Mesenchymal stem cell (in vitro differentiated cells and primary cell): ENCODE measurements around the gene SLCO3A1.

Source experiments
- DNase-seq: peaks from one replicate; pipeline ENCODE4 v3.0.0-alpha.2; 2013
- H2AFZ ChIP-seq: one replicate; pipeline ENCODE4 v1.6.1; 2013; ENCODE audit warnings: low read depth, mild to moderate bottlenecking, control low read depth, inconsistent platforms, low read length, moderate library complexity
- H2AK5ac ChIP-seq: 2 replicates; pipeline ENCODE4 v1.6.1; 2013; ENCODE audit warnings: low read length, moderate library complexity, mild to moderate bottlenecking, inconsistent platforms; ENCODE audit not compliant: severe bottlenecking
- H2BK120ac ChIP-seq: one replicate; pipeline ENCODE4 v1.6.1; 2013; ENCODE audit warnings: low read depth, mild to moderate bottlenecking, inconsistent platforms, low read length, moderate library complexity
- H2BK12ac ChIP-seq, 2 experiments: one replicate each; pipeline ENCODE4 v1.6.1; 2013; ENCODE audit warnings: inconsistent platforms in 2 of 2, low read length in 2 of 2, mild to moderate bottlenecking in 2 of 2, moderate library complexity in 2 of 2, control low read depth in 1 of 2
- H2BK15ac ChIP-seq: one replicate; pipeline ENCODE4 v1.6.1; 2013; ENCODE audit warnings: mild to moderate bottlenecking, low read depth, inconsistent platforms; ENCODE audit not compliant: poor library complexity, severe bottlenecking
- H2BK5ac ChIP-seq: 2 replicates; pipeline ENCODE4 v1.6.1; 2013; ENCODE audit warnings: low read depth, mild to moderate bottlenecking, low read length, control low read depth, inconsistent platforms; ENCODE audit not compliant: poor library complexity, severe bottlenecking
- H3K14ac ChIP-seq, 2 experiments: one replicate each; pipeline ENCODE4 v1.6.1; 2013; ENCODE audit warnings: inconsistent platforms in 2 of 2, low read length in 2 of 2, control low read depth in 1 of 2, mild to moderate bottlenecking in 1 of 2, moderate library complexity in 1 of 2
- H3K18ac ChIP-seq, 2 experiments: one replicate each; pipeline ENCODE4 v1.6.1; 2013; ENCODE audit warnings: inconsistent platforms in 2 of 2, low read length in 2 of 2, control low read depth in 1 of 2, low read depth in 1 of 2, mild to moderate bottlenecking in 1 of 2
- H3K23ac ChIP-seq, 2 experiments: one replicate each; pipeline ENCODE4 v1.6.1; 2013; ENCODE audit warnings: inconsistent platforms in 2 of 2, low read length in 2 of 2, mild to moderate bottlenecking in 2 of 2, moderate library complexity in 2 of 2, control low read depth in 1 of 2
- H3K27ac ChIP-seq: 2 replicates; pipeline ENCODE4 v1.5.1; 2013; ENCODE audit warnings: mild to moderate bottlenecking, moderate library complexity, low read length, control low read depth, inconsistent platforms; ENCODE audit not compliant: poor library complexity, severe bottlenecking
- H3K27me3 ChIP-seq, 2 experiments: 2 replicates each; pipeline versions ENCODE4 v1.6.1 to v1.7.0; 2013; ENCODE audit warnings: low read length in 2 of 2, mild to moderate bottlenecking in 2 of 2, moderate library complexity in 2 of 2, control low read depth in 1 of 2, inconsistent platforms in 1 of 2; ENCODE audit not compliant: control insufficient read depth in 1 of 2, insufficient read depth in 1 of 2
- H3K36me3 ChIP-seq, 2 experiments: 2 replicates each; pipeline versions ENCODE4 v1.6.1 to v1.7.0; 2013; ENCODE audit warnings: low read length in 2 of 2, control low read depth in 1 of 2, inconsistent platforms in 1 of 2, low read depth in 1 of 2, mild to moderate bottlenecking in 1 of 2; ENCODE audit not compliant: insufficient read depth in 2 of 2, control insufficient read depth in 1 of 2
- H3K4ac ChIP-seq, 2 experiments: one replicate each; pipeline ENCODE4 v1.6.1; 2013; ENCODE audit warnings: inconsistent platforms in 2 of 2, low read length in 2 of 2, mild to moderate bottlenecking in 2 of 2, moderate library complexity in 2 of 2, control low read depth in 1 of 2, low read depth in 1 of 2
- H3K4me1 ChIP-seq: 2 replicates; pipeline ENCODE4 v1.6.1; 2013; ENCODE audit warnings: low read depth, low read length, control low read depth; ENCODE audit not compliant: control insufficient read depth, insufficient read depth
- H3K4me2 ChIP-seq: 2 replicates; pipeline ENCODE4 v1.6.1; 2013; ENCODE audit warnings: low read length, mild to moderate bottlenecking, inconsistent platforms; ENCODE audit not compliant: poor library complexity, severe bottlenecking
- H3K4me3 ChIP-seq, 2 experiments: 2 replicates each; pipeline versions ENCODE4 v1.5.1 to v1.7.0; 2013; ENCODE audit warnings: low read length in 2 of 2, mild to moderate bottlenecking in 2 of 2, control low read depth in 1 of 2, low read depth in 1 of 2; ENCODE audit not compliant: insufficient read depth in 1 of 2
- H3K79me1 ChIP-seq: replicated peaks from 2 replicates; pipeline ENCODE4 v1.6.1; 2013; ENCODE audit warnings: mild to moderate bottlenecking, control low read depth, low read length, inconsistent platforms; ENCODE audit not compliant: poor library complexity, severe bottlenecking
- H3K9ac ChIP-seq: 2 replicates; pipeline ENCODE4 v1.7.0; 2013; ENCODE audit warnings: mild to moderate bottlenecking, low read length, moderate library complexity
- H3K9me3 ChIP-seq: 2 replicates; pipeline ENCODE4 v1.7.0; 2013; ENCODE audit warnings: mild to moderate bottlenecking, low read length; ENCODE audit not compliant: control insufficient read depth
- H4K8ac ChIP-seq: one replicate; pipeline ENCODE4 v1.6.1; 2013; ENCODE audit warnings: inconsistent platforms, mild to moderate bottlenecking, low read length, moderate library complexity
- H4K91ac ChIP-seq: one replicate; pipeline ENCODE4 v1.6.1; 2013; ENCODE audit warnings: mild to moderate bottlenecking, low read length, inconsistent platforms
- WGBS: methylation state at CpG from one replicate; pipeline ENCODE4 v1.1.7; 2013; ENCODE audit warnings: mixed read lengths; 5-methylcytosine and 5-hydroxymethylcytosine counted together

Gene SLCO3A1

DNA sequence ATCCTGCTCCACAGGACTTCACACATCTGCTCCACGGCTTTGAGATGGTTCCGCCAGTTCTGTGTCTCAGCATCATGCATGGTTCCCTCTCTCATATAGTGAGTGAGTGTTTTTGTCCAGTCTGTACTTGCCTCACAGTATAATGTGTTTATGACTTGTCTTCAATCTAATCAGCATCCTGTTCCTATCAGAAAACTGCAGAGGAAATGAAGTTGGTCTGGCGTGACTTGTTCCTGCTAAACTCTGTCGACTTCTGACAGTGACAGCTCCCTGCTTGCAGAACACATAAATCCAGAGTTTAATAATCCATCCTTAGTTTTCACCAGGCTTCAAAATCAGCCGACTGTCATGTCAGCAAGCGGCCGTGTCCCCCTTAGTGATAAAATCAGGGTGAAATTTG is 222.3 kb downstream of the SLCO3A1 start:
- Histone ChIP-seq H3K4me2 (no peak overlapping the region), H2AK5ac (no peak overlapping the region), H3K27me3 (no peaks in the 10 kb centered on the region), H3K9me3 (no peaks in the 10 kb centered on the region), H3K36me3 (no peaks in the 10 kb centered on the region), H3K9ac (no peak overlapping the region), H2BK120ac (no peak overlapping the region), H3K14ac (no peak overlapping the region), H3K4ac (no peak overlapping the region), H3K4me1 (no peaks in the 10 kb centered on the region), H2BK15ac (no peak overlapping the region), H3K27ac (no peak overlapping the region), H3K18ac (no peak overlapping the region), H2AFZ (no peak overlapping the region), H2BK5ac (no peak overlapping the region), H4K91ac (no peak overlapping the region), H4K8ac (no peak overlapping the region), H3K4me3 (no peak overlapping the region), H2BK12ac (no peak overlapping the region), H3K79me1 (no peaks in the 10 kb centered on the region), H3K23ac (no peak overlapping the region)
- WGBS, result 61% methylated on average over 6 of the region's 7 CpGs
- no peak for DNase-seq

GRCh38 chr15:92076541-92076940 is 223.0 kb downstream of the SLCO3A1 start:
- DNase-seq, result no peak
- Histone ChIP-seq H4K91ac (no peak overlapping the region), H2BK120ac (no peak overlapping the region), H3K23ac (no peak overlapping the region), H3K4ac (no peak overlapping the region), H3K9me3 (no peaks in the 10 kb centered on the region), H2AK5ac (no peak overlapping the region), H3K36me3 (no peaks in the 10 kb centered on the region), H3K18ac (no peak overlapping the region), H3K4me2 (no peak overlapping the region), H3K27me3 (no peaks in the 10 kb centered on the region), H4K8ac (no peak overlapping the region), H3K27ac (no peak overlapping the region), H3K4me1 (no peaks in the 10 kb centered on the region), H3K79me1 (no peaks in the 10 kb centered on the region), H3K14ac (no peak overlapping the region), H2BK15ac (no peak overlapping the region), H2BK5ac (no peak overlapping the region), H3K9ac (no peak overlapping the region), H2AFZ (no peak overlapping the region), H3K4me3 (no peak overlapping the region), H2BK12ac (no peak overlapping the region)
- WGBS, result 80% methylated on average over 6 of the region's 8 CpGs

DNA sequence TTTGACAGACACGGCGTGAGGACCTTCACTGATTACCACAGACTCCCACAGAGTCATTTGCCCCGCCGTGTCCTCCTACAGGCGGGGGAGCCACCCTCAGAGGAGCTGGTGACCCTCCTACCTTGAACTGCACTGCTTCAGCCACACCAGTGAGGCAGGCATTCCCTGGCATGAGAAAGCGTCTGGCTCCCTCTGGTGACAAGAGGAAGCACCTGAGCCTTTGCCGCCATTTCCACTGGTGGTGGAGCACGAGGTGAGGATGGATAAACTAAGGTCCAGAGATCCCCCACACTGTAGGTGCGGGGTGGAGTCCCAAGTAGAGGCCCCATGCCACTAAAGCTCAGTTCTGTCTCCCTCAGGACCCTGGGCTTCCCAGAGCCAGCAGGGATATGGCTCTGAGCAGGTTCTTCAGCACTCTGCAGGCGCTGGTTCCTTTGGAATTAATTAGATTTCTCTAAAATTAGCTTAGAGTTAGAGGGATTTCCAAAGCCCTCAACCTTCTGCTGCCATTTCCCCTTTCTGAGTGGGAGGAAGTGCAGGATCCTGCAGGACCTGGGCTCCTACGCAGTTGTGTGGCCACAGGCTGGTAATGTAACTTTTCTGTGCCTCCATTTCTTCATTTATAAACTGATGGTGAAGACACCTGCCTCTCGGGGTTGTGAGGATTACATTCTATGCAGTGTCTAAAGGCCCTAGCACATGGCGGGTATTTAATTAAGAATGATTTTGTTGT is 224.0 kb downstream of the SLCO3A1 start:
- 49% methylated on average over 11 of the region's 13 CpGs for WGBS
- peak; percentile 21 for DNase-seq

DNA sequence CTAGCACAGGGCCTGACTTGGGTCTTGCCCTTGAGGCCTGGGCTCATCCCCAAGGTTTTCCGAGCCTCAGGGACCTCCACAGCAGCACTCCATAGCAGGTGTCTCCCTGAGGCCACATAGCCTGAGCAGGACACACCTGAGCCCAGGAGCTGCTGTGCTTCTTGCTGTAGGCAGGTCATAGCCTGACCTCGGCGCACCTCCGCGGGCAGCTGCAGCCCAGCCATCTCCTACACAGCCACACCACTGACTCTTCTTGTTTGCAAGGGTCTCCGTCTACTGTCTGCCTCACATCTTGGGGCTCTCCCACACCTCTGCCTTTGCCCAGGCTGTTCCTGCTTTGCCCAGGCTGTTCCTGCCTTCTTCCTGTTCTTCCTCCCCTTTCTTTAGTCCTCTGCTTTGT is 224.8 kb downstream of the SLCO3A1 start:
- Histone ChIP-seq H3K18ac (no peak overlapping the region), H3K4me3 (no peak overlapping the region), H4K8ac (no peak overlapping the region), H2BK12ac (no peak overlapping the region), H3K14ac (no peak overlapping the region), H2AFZ (no peak overlapping the region), H3K27me3 (no peaks in the 10 kb centered on the region), H2BK5ac (no peak overlapping the region), H3K4me2 (no peak overlapping the region), H3K9me3 (no peaks in the 10 kb centered on the region), H3K4ac (no peak overlapping the region), H2BK15ac (no peak overlapping the region), H3K27ac (no peak overlapping the region), H3K9ac (no peak overlapping the region), H2AK5ac (no peak overlapping the region), H3K4me1 (no peaks in the 10 kb centered on the region), H4K91ac (no peak overlapping the region), H3K79me1 (no peaks in the 10 kb centered on the region), H3K23ac (no peak overlapping the region), H2BK120ac (no peak overlapping the region), H3K36me3 (no peaks in the 10 kb centered on the region)
- DNase-seq, result no peak
- WGBS, result 94% methylated on average over 6 of the region's 6 CpGs

More for the DNA sequence above, 224.0 kb downstream of the SLCO3A1 start:
- Histone ChIP-seq H2BK12ac (no peak overlapping the region), H3K4me2 (no peak overlapping the region), H2AFZ (no peak overlapping the region), H3K14ac (no peak overlapping the region), H4K91ac (no peak overlapping the region), H3K4me3 (no peak overlapping the region), H3K27ac (no peak overlapping the region), H2AK5ac (no peak overlapping the region), H3K36me3 (no peaks in the 10 kb centered on the region), H3K9me3 (no peaks in the 10 kb centered on the region), H3K4ac (no peak overlapping the region), H4K8ac (no peak overlapping the region), H3K27me3 (no peaks in the 10 kb centered on the region), H3K79me1 (no peaks in the 10 kb centered on the region), H3K18ac (no peak overlapping the region), H2BK15ac (no peak overlapping the region), H2BK120ac (no peak overlapping the region), H3K9ac (no peak overlapping the region), H3K4me1 (no peaks in the 10 kb centered on the region), H2BK5ac (no peak overlapping the region), H3K23ac (no peak overlapping the region)
